Psoas muscle (tissue), 8 donors: Measurements from ENCODE around the gene UBE2Z. TPM values are rescaled to one million over a fixed set of nuclear protein-coding genes. Genes with fewer than 3 reads are reported as not detected.

Source experiments
- ATAC-seq, 4 donors: fragments of 200-7000 bp; cut with Tn5 transposase; one replicate each; pipeline ENCODE4 v1.9.1; 2020; ENCODE audit warnings: moderate library complexity in 3 of 4, mild to moderate bottlenecking in 2 of 4
- DNase-seq, 2 donors: peaks; one replicate each; pipeline ENCODE4 v3.0.0-alpha.2; 2020
- H3K27ac ChIP-seq: fragments of 200-600 bp; one replicate; pipeline ENCODE4 v1.8.0; 2022
- H3K27me3 ChIP-seq, 3 donors: fragments of 200-600 bp in 1 of 3; one replicate each; pipeline versions ENCODE4 v1.6.1 to v1.8.0; 2013 to 2022; ENCODE audit warnings: low read length in 2 of 3, mild to moderate bottlenecking in 2 of 3, moderate library complexity in 1 of 3; ENCODE audit not compliant: insufficient read depth in 3 of 3
- H3K36me3 ChIP-seq, 2 donors: fragments of 200-600 bp in 1 of 2; one replicate each; pipeline versions ENCODE4 v1.6.1 to v1.8.0; 2013 to 2022; ENCODE audit warnings: low read depth in 1 of 2, mild to moderate bottlenecking in 1 of 2, moderate library complexity in 1 of 2; ENCODE audit not compliant: insufficient read depth in 1 of 2
- H3K4me1 ChIP-seq: fragments of 200-600 bp; one replicate; pipeline ENCODE4 v1.8.0; 2022
- H3K4me3 ChIP-seq: fragments of 200-600 bp; one replicate; pipeline ENCODE4 v1.8.0; 2022; ENCODE audit warnings: mild to moderate bottlenecking
- H3K9me3 ChIP-seq: fragments of 200-600 bp; one replicate; pipeline ENCODE4 v1.8.0; 2022
- CTCF ChIP-seq: fragments of 200-600 bp; IDR thresholded peaks from one replicate; pipeline ENCODE4 v1.8.0; 2022; ENCODE audit warnings: antibody characterized with exemption
- WGBS, 3 donors: extraction: QIAGEN DNeasy Blood & Tissue Kit; methylation state at CpG; one replicate each; pipeline versions ENCODE4 v1.1.6 to v1.1.7; 2013; 5-methylcytosine and 5-hydroxymethylcytosine counted together
- intact Hi-C, 2 donors: fragments of 100-400 bp; cut with DNase I; formaldehyde crosslinking; loops; one replicate each; pipeline versions ENCODE4 v1.11.0 to v1.14.2; 2022
- polyA plus RNA-seq, 3 donors: library from polyadenylated mRNA; stranded (reverse); fragments of 200-250 nt; gene quantifications; one replicate each; pipeline ENCODE4 v1.2.3, GENCODE V29; 2013
- total RNA-seq, 4 donors: library from RNA; stranded (reverse); fragmentation: NEBNext Ultra II Directional in 2 of 4; extraction: Animal tissue kit (Norgen Biotek cat#: 25700) in 2 of 4; gene quantifications; one replicate each; pipeline versions ENCODE4 v1.2.1 to v1.2.4, GENCODE V29; 2021 to 2023
- donor health status: healthy with polysubstance abuse.
- donor health status: DM: no; HTN: no; CAD: no; lungs with moderate emphysema.
- donor health status: Bipolar disorder and iron deficiency.
- donor health status: healthy.
- donor health status: DM: yes; HTN: yes; CAD: no.
- donor health status: DM: no; HTN: no; CAD: no.
- donor health status: DM: no; HTN: no; CAD: no.
- donor health status: DM: yes; HTN: yes; CAD: no.

The UBE2Z gene
- total and polyA plus RNA-seq, 7 donors, result 22.0 to 47.2 (median 35.8) TPM

- H3K27me3 ChIP-seq, result no peaks in the 10 kb centered on the region
- peaks cover 25 to 100% of the 10 kb centered on the region in 2 donors for H3K36me3 ChIP-seq
- H3K4me1 ChIP-seq, result peaks cover 6% of the 10 kb centered on the region
- no peak for TF ChIP-seq CTCF
- 80 to 82% (median 80%) methylated on average over 6 of the region's 6 CpGs for WGBS, 3 donors
- H3K9me3 ChIP-seq, result no peaks in the 10 kb centered on the region
- DNase-seq (no peak), ATAC-seq (no peak)
- intact Hi-C loops, result no loop called here
- H3K4me3 ChIP-seq, result no peak overlapping the region
- H3K27ac ChIP-seq, result no peak overlapping the region
These were observed 20.9 kb downstream of the UBE2Z start for GRCh38 chr17:48928876-48929811.

- TF ChIP-seq CTCF, result no peak
- Histone ChIP-seq H3K4me3 (no peak overlapping the region), H3K4me1 (peaks cover 6% of the 10 kb centered on the region), H3K27ac (no peak overlapping the region), H3K9me3 (no peaks in the 10 kb centered on the region), H3K36me3 (peaks cover 24 to 100% of the 10 kb centered on the region in 2 donors), H3K27me3 (no peaks in the 10 kb centered on the region)
- ATAC-seq, result no peak
- intact Hi-C loops, result no loop called here
- WGBS, 3 donors, result 48 to 54% (median 54%) methylated on average over 1 of the region's 1 CpG
- DNase-seq, result no peak
These were observed 21.6 kb downstream of the UBE2Z start for GRCh38 chr17:48929812-48930165.

- Histone ChIP-seq H3K27ac (no peak overlapping the region), H3K4me1 (peaks cover 6% of the 10 kb centered on the region), H3K4me3 (no peak overlapping the region), H3K27me3 (no peaks in the 10 kb centered on the region), H3K36me3 (peaks cover 24 to 96% of the 10 kb centered on the region in 2 donors), H3K9me3 (no peaks in the 10 kb centered on the region)
- WGBS, 3 donors, result 46 to 50% (median 47%) methylated on average over 3 of the region's 3 CpGs
- DNase-seq (no peak), ATAC-seq (peak in 1 of 4 donors; percentile 28)
- TF ChIP-seq CTCF, result no peak
- intact Hi-C loops, result no loop called here
These were observed 22.2 kb downstream of the UBE2Z start for GRCh38 chr17:48930435-48930873.

GRCh38 chr17:48933035-48933434 is 24.8 kb downstream of the UBE2Z start:
- DNase-seq (no peak), ATAC-seq (no peak)
- no peak overlapping the region for H3K4me3 ChIP-seq
- WGBS, 3 donors, result 83 to 91% (median 88%) methylated on average over 6 of the region's 6 CpGs
- no peak overlapping the region for H3K27ac ChIP-seq
- no peaks in the 10 kb centered on the region for H3K9me3 ChIP-seq
- intact Hi-C loops, result no loop called here
- TF ChIP-seq CTCF, result no peak
- peaks cover 6% of the 10 kb centered on the region for H3K4me1 ChIP-seq
- peaks cover 18 to 96% of the 10 kb centered on the region in 2 donors for H3K36me3 ChIP-seq
- no peaks in the 10 kb centered on the region for H3K27me3 ChIP-seq
